Measurements from ENCODE around the gene TLCD3A.

Gene TLCD3A

DNA sequence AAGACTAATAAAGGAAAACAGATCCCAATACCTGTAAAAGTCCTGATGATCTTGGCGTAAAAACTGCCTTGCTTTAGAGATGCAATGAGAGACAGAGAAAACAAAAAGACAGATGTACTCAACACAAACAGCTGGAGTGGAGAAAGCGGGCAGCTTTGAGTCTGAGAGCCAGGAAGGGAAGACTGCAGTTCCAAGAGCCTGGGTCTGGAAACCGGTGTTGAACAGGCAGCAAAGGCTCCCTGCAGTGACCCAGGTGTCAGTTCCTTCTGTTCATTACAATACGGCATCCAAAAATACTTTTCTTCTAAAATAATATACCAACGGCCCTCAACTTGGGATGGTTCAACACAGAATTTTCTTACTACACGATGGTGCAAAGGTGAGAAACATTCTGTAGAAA lies 47.4 kb upstream of the TLCD3A start:
- H4K20me1 ChIP-seq (ENCODE audit: control insufficient read depth, insufficient read depth, low read depth, low read length), result peaks cover 8% of the 10 kb centered on the region; the same call in 1 of the 2 replicates
- H3K27ac ChIP-seq (ENCODE audit: low read depth, low read length), result no peak overlapping the region
- no peaks in the 10 kb centered on the region for H3K9me3 ChIP-seq (ENCODE audit: control insufficient read depth, insufficient read depth, low read length)
- no peaks in the 10 kb centered on the region for H3K4me1 ChIP-seq (ENCODE audit: control insufficient read depth, low read length)
- no peaks in the 10 kb centered on the region for H3K9me2 ChIP-seq (replicated peaks; ENCODE audit: control insufficient read depth, low read length)
- no peaks in the 10 kb centered on the region for H3K79me2 ChIP-seq (ENCODE audit: control insufficient read depth, low read length)
- H3K36me3 ChIP-seq (ENCODE audit: control insufficient read depth, low read length), result peaks cover 8% of the 10 kb centered on the region; the same call in 1 of the 2 replicates
- 0 out of 2 replicates have a peak, but pooled peaks cover 5% of the 10 kb centered on the region for H3F3A ChIP-seq (ENCODE audit: control insufficient read depth, insufficient read depth)
- no peak overlapping the region for H3K4me2 ChIP-seq (ENCODE audit: low read length)
- H3K27me3 ChIP-seq (ENCODE audit: control insufficient read depth, low read length), result no peaks in the 10 kb centered on the region
- TF ChIP-seq EZH2phosphoT487 (IDR thresholded peaks at IDR 0.05; ENCODE audit: borderline replicate concordance, low read length), result no peak
- TF ChIP-seq CTCF (IDR thresholded peaks at IDR 0.05; ENCODE audit: low read depth, low read length, poor library complexity, severe bottlenecking), result no peak
- no peak overlapping the region for H3K4me3 ChIP-seq (ENCODE audit: low read length)

DNA sequence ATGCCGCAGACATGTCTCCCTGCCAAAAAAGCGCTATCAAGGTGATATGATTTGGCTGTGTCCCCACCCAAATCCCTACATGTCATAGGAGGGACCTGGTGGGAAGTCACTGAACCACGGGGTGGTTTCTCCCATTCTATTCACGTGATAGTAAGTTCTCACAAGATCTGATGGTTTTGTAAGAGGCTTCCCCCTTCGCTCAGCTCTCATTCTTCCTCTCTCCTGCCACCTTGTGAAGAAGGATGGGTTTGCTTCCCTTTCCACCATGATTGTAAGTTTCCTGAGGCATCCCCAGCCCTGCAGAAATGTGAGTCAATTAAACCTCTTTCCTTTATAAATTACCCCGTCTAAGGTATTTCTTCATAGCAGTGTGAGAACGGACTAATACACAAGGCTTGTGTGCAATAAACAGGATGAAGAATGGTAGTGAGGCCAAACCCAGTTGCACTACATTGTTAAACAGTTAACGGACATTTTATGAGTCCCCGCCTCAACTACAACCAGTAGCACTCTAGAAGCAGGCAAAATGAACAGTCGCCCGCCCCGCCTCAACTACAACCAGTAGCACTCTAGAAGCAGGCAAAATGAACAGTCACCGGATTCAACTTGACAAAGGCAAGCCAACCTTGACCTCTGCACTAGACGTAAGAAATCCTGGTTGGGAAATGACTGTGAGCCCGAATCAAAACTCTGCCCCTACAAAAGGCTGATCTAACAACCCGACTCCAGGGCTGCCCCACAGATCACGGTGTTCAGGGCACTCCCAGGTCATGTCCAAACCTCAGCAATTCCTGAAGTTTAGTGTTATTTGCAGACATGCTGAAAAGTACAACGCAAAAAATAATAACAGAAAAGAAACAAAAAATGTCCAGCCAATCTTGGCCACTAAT lies 44.1 kb upstream of the TLCD3A start:
- H3K4me2 ChIP-seq (ENCODE audit: low read length), result no peak overlapping the region
- peaks cover 11% of the 10 kb centered on the region for H3K36me3 ChIP-seq (ENCODE audit: control insufficient read depth, low read length)
- H4K20me1 ChIP-seq (ENCODE audit: control insufficient read depth, insufficient read depth, low read depth, low read length), result no peaks in the 10 kb centered on the region
- H3K4me3 ChIP-seq (ENCODE audit: low read length), result no peak overlapping the region
- no peaks in the 10 kb centered on the region for H3F3A ChIP-seq (ENCODE audit: control insufficient read depth, insufficient read depth)
- no peaks in the 10 kb centered on the region for H3K79me2 ChIP-seq (ENCODE audit: control insufficient read depth, low read length)
- no peak for TF ChIP-seq EZH2phosphoT487 (IDR thresholded peaks at IDR 0.05; ENCODE audit: borderline replicate concordance, low read length)
- TF ChIP-seq CTCF (IDR thresholded peaks at IDR 0.05; ENCODE audit: low read depth, low read length, poor library complexity, severe bottlenecking), result no peak
- H3K4me1 ChIP-seq (ENCODE audit: control insufficient read depth, low read length), result no peaks in the 10 kb centered on the region
- no peaks in the 10 kb centered on the region for H3K9me2 ChIP-seq (replicated peaks; ENCODE audit: control insufficient read depth, low read length)
- no peaks in the 10 kb centered on the region for H3K9me3 ChIP-seq (ENCODE audit: control insufficient read depth, insufficient read depth, low read length)
- no peaks in the 10 kb centered on the region for H3K27me3 ChIP-seq (ENCODE audit: control insufficient read depth, low read length)
- no peak overlapping the region for H3K27ac ChIP-seq (ENCODE audit: low read depth, low read length)

GRCh38 chr17:689556-690275 lies 42.7 kb upstream of the TLCD3A start:
- Histone ChIP-seq H4K20me1 (ENCODE audit: control insufficient read depth, insufficient read depth, low read depth, low read length) (no peaks in the 10 kb centered on the region), H3K4me2 (ENCODE audit: low read length) (no peak overlapping the region), H3K79me2 (ENCODE audit: control insufficient read depth, low read length) (no peaks in the 10 kb centered on the region), H3K36me3 (ENCODE audit: control insufficient read depth, low read length) (peaks cover 14% of the 10 kb centered on the region), H3K4me3 (ENCODE audit: low read length) (no peak overlapping the region), H3K9me2 (replicated peaks; ENCODE audit: control insufficient read depth, low read length) (no peaks in the 10 kb centered on the region), H3K27me3 (ENCODE audit: control insufficient read depth, low read length) (no peaks in the 10 kb centered on the region), H3K9me3 (ENCODE audit: control insufficient read depth, insufficient read depth, low read length) (no peaks in the 10 kb centered on the region), H3F3A (ENCODE audit: control insufficient read depth, insufficient read depth) (no peaks in the 10 kb centered on the region), H3K27ac (ENCODE audit: low read depth, low read length) (no peak overlapping the region), H3K4me1 (ENCODE audit: control insufficient read depth, low read length) (no peaks in the 10 kb centered on the region)
- TF ChIP-seq CTCF (IDR thresholded peaks at IDR 0.05; ENCODE audit: low read depth, low read length, poor library complexity, severe bottlenecking), result no peak
- TF ChIP-seq EZH2phosphoT487 (IDR thresholded peaks at IDR 0.05; ENCODE audit: borderline replicate concordance, low read length), result no peak

All from DOHH2 (cell line).